Stimulated activated CD4-positive, alpha-beta T cell treated with anti-CD3 and anti-CD28 coated beads, Interleukin-15, amount 100 ng/mL, for 48 hours (primary cell): Measurements from ENCODE around the gene PCCA.
"Not testable (repeated sequence)": the region's sequence is repeated elsewhere in the genome, so short reads cannot be mapped to it uniquely, and the experiment has no call there.

Experiments used
- DNase-seq, 2 donors: peaks; one replicate each; pipeline ENCODE4 v3.0.0-alpha.2; 2020; ENCODE audit warnings: low read depth in 2 of 2

Gene PCCA

DNA sequence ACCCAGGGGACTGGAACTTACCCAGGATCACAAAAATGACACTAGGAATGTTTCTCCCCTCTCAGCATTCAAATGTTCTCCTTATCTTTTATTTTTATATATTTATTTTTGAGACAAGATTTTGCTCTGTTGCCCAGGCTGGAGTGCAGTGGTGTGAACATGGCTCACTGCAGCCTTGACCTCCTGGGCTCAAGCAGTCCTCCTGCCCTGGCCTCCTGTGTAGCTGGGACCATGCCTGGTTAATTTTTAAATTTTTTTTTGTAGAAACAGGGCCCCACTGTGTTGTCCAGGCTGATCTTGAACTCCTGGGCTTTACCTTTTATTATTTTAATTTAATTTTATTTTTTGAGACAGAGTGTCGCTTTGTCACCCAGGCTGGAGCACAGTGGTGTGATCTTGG lies 108.2 kb downstream of the PCCA start:
- no peak for DNase-seq

DNA sequence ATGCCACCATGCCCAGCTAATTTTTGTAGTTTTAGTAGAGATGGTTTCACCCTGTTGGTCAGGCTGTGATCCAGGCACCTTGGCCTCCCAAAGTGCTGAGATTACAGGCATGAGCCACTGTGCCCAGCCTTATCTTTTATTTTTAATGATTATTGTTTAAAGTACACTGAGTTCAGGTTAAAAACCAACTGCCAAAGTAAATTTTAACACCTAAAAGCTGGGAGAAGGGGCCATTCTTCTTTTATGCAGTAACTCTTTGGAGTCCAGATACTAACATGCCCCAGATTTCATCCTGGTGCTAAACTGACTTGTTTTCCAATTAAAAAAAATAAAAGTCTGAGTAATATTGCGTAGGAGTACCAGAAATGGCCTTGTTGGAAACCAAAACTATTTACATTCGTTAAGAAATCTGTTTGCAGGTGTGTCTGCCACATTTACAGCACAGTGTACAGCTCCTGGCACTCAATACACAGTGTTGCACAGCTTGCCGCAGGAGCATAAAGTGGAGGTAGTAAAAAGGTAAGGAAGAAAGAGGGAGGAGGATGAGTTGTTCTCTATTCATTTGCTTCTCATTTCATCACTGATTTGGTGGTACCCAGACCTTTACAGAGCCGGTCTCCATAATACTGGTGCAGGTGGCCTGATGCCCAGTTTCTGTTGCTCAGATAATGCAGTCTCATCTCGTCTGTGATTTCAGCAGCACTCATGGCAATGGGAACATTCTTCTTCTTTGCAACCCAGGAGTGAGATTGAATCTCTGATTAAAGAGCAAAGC lies 108.9 kb downstream of the PCCA start:
- no peak for DNase-seq

DNA sequence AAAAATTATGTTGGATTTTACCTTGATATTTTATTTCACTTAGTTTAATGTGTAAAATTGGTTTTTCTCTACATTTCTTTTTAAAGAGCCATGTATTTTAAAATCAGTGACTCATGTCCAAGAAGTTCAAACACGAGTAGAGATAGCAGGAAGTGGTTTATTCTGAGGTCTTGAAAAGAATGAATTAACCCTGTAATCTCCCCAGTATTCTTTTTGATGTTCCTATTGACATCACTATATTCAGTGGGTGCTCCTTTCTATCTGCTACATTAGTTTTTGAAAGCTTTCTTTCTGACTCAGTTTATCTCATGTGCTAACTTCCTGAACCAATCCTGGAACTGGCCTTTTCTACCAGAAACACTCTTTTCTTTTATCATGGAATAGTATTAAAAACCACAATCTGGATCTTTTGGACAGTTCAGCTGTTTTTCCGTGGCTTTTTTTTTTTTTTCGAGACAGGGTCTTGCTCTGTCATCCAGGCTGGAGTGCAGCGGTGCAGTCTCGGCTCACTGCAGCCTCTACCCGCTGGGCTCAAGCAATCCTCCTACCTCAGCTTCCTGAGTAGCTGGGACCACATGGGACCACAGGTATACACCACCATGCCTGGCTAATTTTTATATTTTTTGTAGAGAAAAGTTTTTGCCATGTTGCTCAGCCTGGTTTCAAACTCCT lies 114.9 kb downstream of the PCCA start:
- DNase-seq: no peak

DNA sequence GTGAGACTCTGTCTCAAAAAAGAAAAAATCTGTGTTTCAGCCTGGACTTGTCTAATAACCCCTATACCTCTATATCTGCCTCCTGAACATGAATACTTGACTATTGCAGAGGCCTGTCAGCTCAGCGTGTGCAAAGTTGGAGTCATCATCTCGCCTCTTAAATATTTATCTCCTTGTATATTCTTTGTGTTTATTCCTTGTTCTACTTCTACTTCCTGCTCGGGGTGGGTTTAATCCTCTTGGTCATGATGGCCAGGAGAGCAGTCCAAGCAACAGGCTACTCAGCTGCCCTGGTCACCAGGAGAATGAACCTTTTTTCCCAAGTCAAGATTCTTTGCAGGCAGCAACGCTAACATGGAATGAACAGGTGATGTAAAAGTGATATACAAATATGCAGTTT lies 119.1 kb downstream of the PCCA start:
- DNase-seq: no peak

- no peak for DNase-seq
Measured at GRCh38 chr13:100208626-100209025, 119.7 kb downstream of the PCCA start.

DNA sequence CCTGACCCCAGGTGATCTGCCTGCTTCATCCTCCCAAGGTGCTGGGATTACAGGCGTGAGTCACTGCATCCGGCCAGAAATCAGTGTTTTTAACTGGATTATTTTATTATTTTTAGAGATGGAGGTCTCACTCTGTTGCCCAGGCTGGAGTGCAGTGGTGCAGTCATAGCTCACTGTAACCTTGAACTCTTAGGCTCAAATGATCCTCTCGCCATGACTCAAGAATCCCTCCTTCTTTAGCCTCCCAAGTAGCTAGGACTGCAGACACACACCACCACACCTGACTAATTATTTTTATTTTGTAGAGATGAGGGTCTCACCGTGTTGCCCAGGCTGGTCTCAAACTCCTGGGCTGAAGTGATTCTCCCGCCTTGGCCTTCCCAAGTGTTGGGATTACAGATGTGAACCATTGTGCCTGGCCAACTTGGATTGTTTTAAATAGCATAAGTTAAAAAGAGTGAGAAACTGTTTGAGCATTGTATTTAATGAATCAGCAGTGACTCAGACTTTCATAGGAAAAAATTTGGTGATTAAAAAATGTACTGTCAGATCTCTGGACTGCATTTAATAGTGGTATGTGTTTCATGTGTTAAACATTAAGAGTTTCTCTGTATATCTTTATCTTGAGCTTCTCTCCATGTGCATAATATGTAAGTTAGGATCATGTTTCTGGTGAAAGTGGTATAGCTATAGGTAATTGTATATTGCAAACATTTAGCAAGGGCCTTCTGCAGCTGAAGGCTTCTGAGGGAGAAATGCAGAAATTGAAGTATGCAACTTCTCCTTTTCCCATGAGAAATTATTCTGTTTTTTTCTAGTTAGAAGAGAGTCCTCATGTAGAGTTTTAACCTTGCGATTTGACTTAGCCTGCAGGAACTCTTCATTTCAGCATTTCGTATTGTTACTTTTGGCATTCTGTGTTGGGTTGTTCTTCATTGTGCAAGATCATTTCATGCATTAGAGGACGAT lies 121.2 kb downstream of the PCCA start:
- DNase-seq: no peak

- DNase-seq: no peak
Measured at GRCh38 chr13:100211016-100211710, 122.3 kb downstream of the PCCA start.

- DNase-seq: no peak
Measured at GRCh38 chr13:100212904-100213553, 124.1 kb downstream of the PCCA start.

GRCh38 chr13:100213576-100213975 lies 124.7 kb downstream of the PCCA start:
- no peak for DNase-seq

DNA sequence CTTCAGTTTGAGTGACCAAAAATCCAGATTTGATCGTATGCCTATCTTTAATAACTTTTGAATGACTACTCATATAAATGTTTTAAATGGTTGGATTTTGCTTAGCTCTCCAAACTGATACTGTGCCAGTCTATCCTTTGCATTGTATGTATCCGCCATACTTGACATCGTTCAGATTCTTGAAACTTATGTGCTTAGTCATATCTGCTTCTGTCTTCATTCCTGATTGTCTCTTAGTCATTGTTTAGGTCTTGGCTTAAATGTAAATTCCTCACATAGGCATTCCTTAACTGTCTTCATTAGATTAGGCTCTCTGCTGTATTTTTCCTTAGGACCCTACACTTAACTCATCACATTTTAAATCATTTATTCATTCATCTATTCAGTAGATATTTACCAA lies 126.0 kb downstream of the PCCA start:
- DNase-seq: no peak

DNA sequence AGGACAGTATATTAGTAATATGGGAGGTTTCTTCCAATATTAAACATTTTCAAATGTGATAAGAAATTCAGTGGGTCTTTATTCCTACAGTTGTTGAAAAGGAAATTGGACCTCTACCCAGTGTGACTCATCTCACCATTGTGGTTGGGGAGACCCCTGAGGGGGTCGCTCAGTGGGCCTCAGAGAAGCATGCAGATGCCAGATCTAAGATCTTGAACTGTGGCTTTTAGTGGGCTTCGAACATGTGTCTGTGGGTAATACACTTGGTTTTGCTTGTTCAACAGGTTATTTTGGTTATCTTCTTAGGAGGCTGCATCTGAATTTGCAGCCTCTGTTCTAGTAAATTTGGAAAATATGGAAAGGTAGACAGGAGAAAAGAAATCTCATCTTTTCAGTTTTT lies 132.3 kb downstream of the PCCA start:
- no peak for DNase-seq

GRCh38 chr13:100223966-100224530 lies 135.2 kb downstream of the PCCA start:
- not testable (repeated sequence) for DNase-seq

GRCh38 chr13:100229603-100230002 lies 140.7 kb downstream of the PCCA start:
- DNase-seq: no peak

- DNase-seq: no peak
Measured at GRCh38 chr13:100230769-100231149, 141.9 kb downstream of the PCCA start.

DNA sequence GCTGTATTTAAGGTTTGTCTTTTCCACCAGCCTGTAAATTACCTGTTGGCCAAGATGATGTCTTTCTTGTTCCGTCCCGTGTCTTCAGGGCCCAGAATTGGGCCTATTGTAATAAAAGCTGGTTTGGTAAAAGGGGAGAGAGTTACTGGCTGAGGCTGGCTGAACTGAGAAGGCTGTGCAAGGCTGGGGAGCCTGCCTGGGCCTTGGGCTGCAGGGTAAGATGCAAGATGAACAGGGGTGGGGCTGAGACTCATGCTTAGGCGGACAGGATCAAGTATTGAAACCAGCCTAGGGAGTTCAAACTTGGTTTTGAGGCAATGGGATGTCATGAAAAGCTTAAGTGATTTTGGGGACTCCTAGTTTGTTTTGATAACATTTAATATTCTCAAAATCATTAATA lies 142.3 kb downstream of the PCCA start:
- no peak for DNase-seq

DNA sequence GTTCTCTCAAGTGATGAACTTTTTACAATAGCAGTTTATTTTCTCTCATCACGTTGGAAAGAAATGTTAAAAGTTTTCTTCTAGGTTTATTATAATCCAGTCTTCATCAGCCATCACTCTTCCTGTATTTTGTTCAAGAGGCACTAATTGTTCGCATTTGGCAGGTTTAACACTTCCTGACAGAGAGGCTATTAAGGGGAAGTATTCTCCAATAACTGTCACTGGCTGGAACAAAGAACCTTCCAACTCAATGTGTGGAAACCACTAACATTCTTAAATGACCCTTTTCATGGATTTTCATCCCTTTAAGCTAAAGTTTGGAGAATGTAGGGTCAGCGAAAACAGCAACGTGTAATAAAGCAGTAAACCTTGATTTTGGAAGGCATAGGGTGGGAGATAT lies 145.1 kb downstream of the PCCA start:
- no peak for DNase-seq

GRCh38 chr13:100234524-100235136 lies 145.7 kb downstream of the PCCA start:
- no peak for DNase-seq

- no peak for DNase-seq
Measured at GRCh38 chr13:100235311-100235901, 146.5 kb downstream of the PCCA start.

GRCh38 chr13:100240109-100240779 lies 151.4 kb downstream of the PCCA start:
- DNase-seq: no peak
